Inferior parietal cortex (tissue), 1 donor: ENCODE results near the gene CDK17.
"Not testable (repeated sequence)": the region's sequence is repeated elsewhere in the genome, so short reads cannot be mapped to it uniquely, and the experiment has no call there.

Experiments
- DNase-seq: peaks from one replicate; pipeline ENCODE4 v3.0.0-alpha.2; 2016; ENCODE audit errors: extremely low spot score

CDK17 gene

GRCh38 chr12:96399919-96400630 lies at the start of gene CDK17:
TSS of gene CDK17 (minus strand) at chr12:96400439. CDS start at chr12:96334836, 65,603 bp downstream.
- peak; percentile 88 for DNase-seq

GRCh38 chr12:96448300-96448699 lies 48.1 kb upstream of the CDK17 start:
- no peak for DNase-seq

- DNase-seq = no peak
Measured at GRCh38 chr12:96447256-96447655, 47.0 kb upstream of the CDK17 start.

- no peak for DNase-seq
Measured at GRCh38 chr12:96445691-96446583, 45.7 kb upstream of the CDK17 start.

- no peak for DNase-seq
Measured at GRCh38 chr12:96444399-96444798, 44.2 kb upstream of the CDK17 start.

- DNase-seq = no peak
Measured at GRCh38 chr12:96442906-96443305, 42.7 kb upstream of the CDK17 start.

- no peak for DNase-seq
Measured at GRCh38 chr12:96441816-96442215, 41.6 kb upstream of the CDK17 start.

- DNase-seq = no peak
Measured at GRCh38 chr12:96438330-96438729, 38.1 kb upstream of the CDK17 start.

- no peak for DNase-seq
Measured at GRCh38 chr12:96437171-96437445, 36.9 kb upstream of the CDK17 start.

GRCh38 chr12:96436366-96437170 lies 36.3 kb upstream of the CDK17 start:
- no peak for DNase-seq

GRCh38 chr12:96434107-96434506 lies 33.9 kb upstream of the CDK17 start:
- DNase-seq = no peak

GRCh38 chr12:96432496-96433321 lies 32.5 kb upstream of the CDK17 start:
- DNase-seq = not testable (repeated sequence)

GRCh38 chr12:96431067-96431466 lies 30.8 kb upstream of the CDK17 start:
- no peak for DNase-seq

GRCh38 chr12:96427269-96427729 lies 27.1 kb upstream of the CDK17 start:
- DNase-seq = no peak

- no peak for DNase-seq
Measured at GRCh38 chr12:96425951-96426350, 25.7 kb upstream of the CDK17 start.

GRCh38 chr12:96425321-96425720 lies 25.1 kb upstream of the CDK17 start:
- no peak for DNase-seq

- no peak for DNase-seq
Measured at GRCh38 chr12:96424601-96425000, 24.4 kb upstream of the CDK17 start.

GRCh38 chr12:96422192-96422591 lies 22.0 kb upstream of the CDK17 start:
- DNase-seq = no peak

- DNase-seq = no peak
Measured at GRCh38 chr12:96421014-96421413, 20.8 kb upstream of the CDK17 start.

- DNase-seq = no peak
Measured at GRCh38 chr12:96420277-96420835, 20.1 kb upstream of the CDK17 start.
